ACC112 (cell line): ENCODE results near the gene GALNT14.

Experiments used
- H2AFZ ChIP-seq: fragments of 200-600 bp; sonication (generic); one replicate; pipeline ENCODE4 v1.6.0; 2017; ENCODE audit warnings: antibody characterized with exemption, low read length; ENCODE audit not compliant: unreplicated experiment
- H3K27ac ChIP-seq: fragments of 200-600 bp; sonication (generic); 2 replicates; pipeline ENCODE4 v1.5.1; 2014; ENCODE audit warnings: low read depth, mild to moderate bottlenecking, antibody characterized with exemption, low read length, moderate library complexity
- H3K27me3 ChIP-seq: fragments of 200-600 bp; sonication (generic); 2 replicates; pipeline ENCODE4 v1.6.1; 2014; ENCODE audit warnings: mild to moderate bottlenecking, antibody characterized with exemption, low read length, moderate library complexity, mixed read lengths; ENCODE audit not compliant: insufficient read depth
- H3K36me3 ChIP-seq: fragments of 200-600 bp; sonication (generic); 2 replicates; pipeline ENCODE4 v1.6.1; 2016; ENCODE audit warnings: mild to moderate bottlenecking, antibody characterized with exemption, low read length, moderate library complexity, mixed read lengths; ENCODE audit not compliant: insufficient read depth
- H3K4me1 ChIP-seq: fragments of 200-600 bp; sonication (generic); one replicate; pipeline ENCODE4 v1.6.1; 2016; ENCODE audit warnings: low read length, mixed read lengths; ENCODE audit not compliant: insufficient read depth, unreplicated experiment, control insufficient read depth
- H3K4me3 ChIP-seq: fragments of 200-600 bp; sonication (generic); 2 replicates; pipeline ENCODE4 v1.5.1; 2014; ENCODE audit warnings: mild to moderate bottlenecking, low read depth, low read length
- H3K79me2 ChIP-seq: fragments of 200-600 bp; sonication (generic); one replicate; pipeline ENCODE4 v1.6.0; 2016; ENCODE audit warnings: low read length; ENCODE audit not compliant: control insufficient read depth, unreplicated experiment, insufficient read depth

Gene GALNT14

DNA sequence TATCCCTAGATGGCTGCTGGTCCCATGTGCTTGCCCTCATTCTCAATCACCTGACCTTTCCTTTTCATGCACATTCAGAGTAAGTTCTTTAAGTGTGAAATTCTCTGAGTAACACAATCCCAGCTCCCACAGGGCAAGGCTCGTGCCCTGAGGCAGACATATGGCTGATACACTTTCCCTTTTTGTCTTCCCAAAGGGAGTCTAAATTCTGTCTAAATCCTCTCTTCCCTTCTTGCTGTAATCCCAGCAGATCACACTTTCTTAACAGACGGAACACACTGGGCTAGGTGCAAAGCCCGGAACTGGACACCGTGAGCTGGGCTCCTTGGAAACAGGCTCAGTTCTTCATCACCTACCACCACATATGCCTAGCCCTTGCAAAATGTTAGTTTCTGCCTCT is 147.6 kb downstream of the GALNT14 start:
- Histone ChIP-seq H3K27ac (no peak overlapping the region), H3K4me1 (no peaks in the 10 kb centered on the region), H3K4me3 (no peak overlapping the region), H3K79me2 (no peaks in the 10 kb centered on the region), H3K36me3 (no peaks in the 10 kb centered on the region), H2AFZ (no peak overlapping the region), H3K27me3 (no peaks in the 10 kb centered on the region)

DNA sequence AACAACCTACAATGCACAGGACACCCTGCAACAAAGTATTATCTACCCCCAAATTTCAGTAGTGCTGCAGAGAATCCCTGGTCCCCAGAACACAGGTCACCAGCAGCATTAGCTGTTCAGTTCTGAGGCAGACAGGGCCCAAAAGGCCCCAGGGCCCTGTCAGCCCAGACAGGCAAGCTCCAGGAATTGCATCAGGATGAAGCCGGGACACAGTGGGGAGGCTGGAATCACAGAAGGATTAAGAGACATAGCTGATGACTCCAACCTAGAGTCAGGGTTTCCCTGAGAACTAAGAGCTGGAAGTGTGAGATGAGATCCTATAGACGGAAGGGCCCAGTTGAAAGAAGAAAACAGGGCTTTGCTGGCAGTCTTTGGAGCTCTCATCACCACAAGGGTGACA is 148.1 kb downstream of the GALNT14 start:
- Histone ChIP-seq H3K4me1 (no peaks in the 10 kb centered on the region), H3K27ac (no peak overlapping the region), H3K79me2 (no peaks in the 10 kb centered on the region), H3K36me3 (no peaks in the 10 kb centered on the region), H3K27me3 (no peaks in the 10 kb centered on the region), H2AFZ (no peak overlapping the region), H3K4me3 (no peak overlapping the region)

DNA sequence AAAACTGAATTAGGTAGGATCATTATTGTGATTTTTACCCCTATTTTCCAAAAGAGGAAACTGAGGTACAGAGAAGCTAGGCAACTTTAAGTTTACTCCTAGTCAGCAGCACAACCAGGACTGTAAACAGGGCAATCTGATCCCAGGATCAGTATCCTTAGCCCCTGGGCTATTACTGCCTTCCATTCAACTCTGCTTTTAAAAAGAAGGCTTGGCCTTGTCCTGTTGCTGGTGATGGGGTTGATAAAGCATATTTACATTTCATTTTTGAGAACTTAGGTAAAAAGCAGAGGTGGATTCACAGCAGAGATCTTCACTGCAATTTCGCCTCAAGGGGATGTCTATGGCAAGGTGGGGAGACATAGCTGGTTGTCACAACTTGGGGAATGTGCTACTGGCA is 148.5 kb downstream of the GALNT14 start:
- Histone ChIP-seq H3K4me1 (no peaks in the 10 kb centered on the region), H2AFZ (no peak overlapping the region), H3K36me3 (no peaks in the 10 kb centered on the region), H3K79me2 (no peaks in the 10 kb centered on the region), H3K27ac (no peak overlapping the region), H3K4me3 (no peak overlapping the region), H3K27me3 (no peaks in the 10 kb centered on the region)

DNA sequence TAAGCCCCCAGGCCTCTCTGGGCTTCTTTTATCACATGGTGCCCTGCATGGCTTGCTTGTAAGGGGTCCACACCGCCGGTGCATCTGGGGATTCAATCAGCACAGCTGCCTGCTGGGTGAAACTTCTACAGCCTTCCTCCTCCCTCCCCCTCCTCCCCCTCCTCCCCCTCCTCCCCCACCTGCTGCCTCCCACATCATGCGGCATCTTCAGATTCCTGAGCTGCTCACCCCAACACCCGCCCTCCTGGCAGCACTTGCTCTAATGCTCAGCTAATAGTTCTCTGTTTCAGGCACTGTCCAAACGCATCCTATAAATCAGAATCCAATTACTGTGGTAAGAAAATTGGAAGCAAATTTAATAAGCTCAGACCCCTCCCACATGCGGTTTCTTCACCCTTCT is 150.7 kb downstream of the GALNT14 start:
- H3K27me3 ChIP-seq = no peaks in the 10 kb centered on the region
- no peak overlapping the region for H3K4me3 ChIP-seq

DNA sequence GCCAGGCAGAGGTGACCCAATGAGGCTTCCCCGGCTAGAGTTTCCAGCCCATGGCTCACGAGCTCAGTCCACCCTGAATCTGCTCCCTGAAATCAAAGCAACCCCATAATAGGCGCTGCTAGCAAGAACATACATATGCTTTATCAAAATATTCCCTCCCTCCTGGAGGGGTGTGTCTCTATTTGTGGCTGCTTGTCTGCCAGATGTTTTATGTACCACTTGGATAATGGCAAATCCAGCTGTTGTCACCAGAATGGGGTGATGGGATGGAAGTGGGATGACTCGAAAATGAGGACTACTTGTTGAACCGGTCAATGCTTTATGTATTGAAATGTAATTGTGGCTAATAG is 152.0 kb downstream of the GALNT14 start:
- no peak overlapping the region for H2AFZ ChIP-seq
- no peak overlapping the region for H3K27ac ChIP-seq
- H3K4me1 ChIP-seq = no peaks in the 10 kb centered on the region
- H3K36me3 ChIP-seq = no peaks in the 10 kb centered on the region
- H3K27me3 ChIP-seq = no peaks in the 10 kb centered on the region
- no peak overlapping the region for H3K4me3 ChIP-seq
- H3K79me2 ChIP-seq = no peaks in the 10 kb centered on the region

More for the DNA sequence above, 150.7 kb downstream of the GALNT14 start:
- no peaks in the 10 kb centered on the region for H3K36me3 ChIP-seq
- H3K79me2 ChIP-seq = no peaks in the 10 kb centered on the region
- H3K4me1 ChIP-seq = no peaks in the 10 kb centered on the region
- no peak overlapping the region for H3K27ac ChIP-seq
- no peak overlapping the region for H2AFZ ChIP-seq

DNA sequence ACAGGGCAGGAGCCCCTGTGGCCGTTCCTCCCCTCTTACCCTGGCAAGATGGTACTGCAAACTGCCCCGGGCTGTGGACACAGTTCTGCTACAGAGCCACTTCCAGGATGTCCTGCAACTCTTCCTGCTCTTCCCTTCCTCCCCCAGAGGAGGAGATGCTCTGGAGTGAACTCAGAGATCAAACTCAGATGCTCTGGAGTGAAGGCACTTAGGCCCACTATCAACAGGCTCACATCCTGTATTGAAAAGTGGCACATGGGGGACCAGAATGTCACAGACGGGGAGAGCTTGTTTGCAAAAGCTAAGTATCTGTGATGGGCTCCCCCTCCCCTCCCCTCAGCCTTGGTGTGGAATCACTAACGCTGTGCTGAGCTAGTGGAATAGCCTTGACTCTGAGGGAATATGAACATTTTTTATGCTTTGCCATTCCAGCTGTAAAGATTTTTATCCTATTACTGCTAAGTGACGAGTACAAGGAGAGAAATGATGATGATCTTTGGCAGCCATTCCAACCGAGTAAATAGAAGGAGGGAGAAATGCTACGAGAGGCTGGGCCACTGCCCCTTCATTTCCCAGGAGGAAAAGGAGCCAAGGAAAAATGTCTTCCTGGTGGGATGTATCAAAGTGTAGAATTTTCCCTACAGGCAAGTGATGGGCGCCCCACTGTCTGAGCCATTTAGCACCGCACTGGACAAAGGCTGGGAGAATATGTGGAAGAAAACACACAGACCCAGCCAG is 152.6 kb downstream of the GALNT14 start:
- Histone ChIP-seq H3K36me3 (no peaks in the 10 kb centered on the region), H3K4me1 (no peaks in the 10 kb centered on the region), H2AFZ (no peak overlapping the region), H3K4me3 (no peak overlapping the region), H3K27ac (no peak overlapping the region), H3K27me3 (no peaks in the 10 kb centered on the region), H3K79me2 (no peaks in the 10 kb centered on the region)

DNA sequence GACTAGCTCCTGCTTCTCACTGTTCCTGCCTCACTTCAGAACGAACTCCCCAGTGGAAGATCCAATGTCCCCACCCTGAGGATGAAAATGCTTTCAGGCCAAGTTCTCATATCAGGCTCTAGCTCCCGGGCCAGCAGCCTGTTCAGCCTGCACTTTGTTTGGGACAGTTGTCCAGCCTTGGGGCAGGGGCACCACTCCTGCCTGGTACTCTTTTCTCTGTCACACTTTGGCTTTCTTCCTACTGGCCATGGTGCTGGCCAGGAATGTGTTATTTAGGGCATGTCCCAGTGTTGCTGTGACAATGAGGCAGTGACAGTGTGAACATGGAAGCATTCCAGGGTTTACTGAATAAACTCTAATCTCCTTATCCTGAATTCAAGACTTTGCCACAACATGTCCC is 154.1 kb downstream of the GALNT14 start:
- no peaks in the 10 kb centered on the region for H3K4me1 ChIP-seq
- H2AFZ ChIP-seq = no peak overlapping the region
- H3K27ac ChIP-seq = no peak overlapping the region
- H3K36me3 ChIP-seq = no peaks in the 10 kb centered on the region
- no peak overlapping the region for H3K4me3 ChIP-seq
- no peaks in the 10 kb centered on the region for H3K27me3 ChIP-seq
- no peaks in the 10 kb centered on the region for H3K79me2 ChIP-seq

DNA sequence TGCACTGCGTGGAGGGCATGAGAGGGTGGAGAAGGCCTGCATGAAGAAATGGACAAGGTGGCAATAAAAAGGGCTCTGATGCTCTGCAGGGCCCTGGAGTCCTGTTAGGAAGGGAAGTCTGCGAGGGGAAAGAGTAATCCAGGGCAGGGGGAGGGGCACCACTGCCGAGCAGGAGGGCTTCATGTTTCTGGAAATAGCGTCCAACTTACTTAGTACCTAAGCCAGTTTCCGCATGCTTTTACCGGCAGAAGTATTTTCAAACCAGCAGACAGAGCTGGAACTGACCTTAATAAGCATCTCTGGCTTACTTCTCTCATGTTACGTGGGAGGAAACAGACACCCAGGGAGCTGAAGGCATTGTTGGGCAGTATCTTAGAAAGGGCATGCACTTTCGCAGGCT is 156.7 kb downstream of the GALNT14 start:
- H3K36me3 ChIP-seq = no peaks in the 10 kb centered on the region
- no peaks in the 10 kb centered on the region for H3K4me1 ChIP-seq
- H3K4me3 ChIP-seq = no peak overlapping the region
- no peak overlapping the region for H3K27ac ChIP-seq
- H3K27me3 ChIP-seq = no peaks in the 10 kb centered on the region
- no peak overlapping the region for H2AFZ ChIP-seq
- H3K79me2 ChIP-seq = no peaks in the 10 kb centered on the region

DNA sequence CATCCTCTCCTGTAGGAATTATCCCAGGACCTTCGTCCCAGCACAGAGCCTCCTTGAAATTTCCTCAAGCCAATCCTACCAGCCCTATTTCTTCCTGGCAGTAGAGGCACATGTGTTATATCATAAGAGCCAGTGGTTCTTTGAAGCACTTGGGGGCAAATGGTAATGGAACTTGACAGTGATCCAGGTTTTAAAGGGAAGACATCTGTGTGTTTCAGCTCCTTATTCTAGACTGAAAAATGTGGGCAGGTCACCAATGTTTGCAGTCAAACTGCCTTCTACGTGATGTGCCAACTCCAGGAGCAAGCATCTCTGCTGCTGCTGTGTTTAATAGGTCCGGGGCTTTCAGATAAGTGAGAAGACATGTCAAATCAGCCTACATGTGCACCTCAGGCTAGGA is 157.1 kb downstream of the GALNT14 start:
- Histone ChIP-seq H3K4me1 (no peaks in the 10 kb centered on the region), H3K27ac (no peak overlapping the region), H3K27me3 (no peaks in the 10 kb centered on the region), H2AFZ (no peak overlapping the region), H3K36me3 (no peaks in the 10 kb centered on the region), H3K4me3 (no peak overlapping the region), H3K79me2 (no peaks in the 10 kb centered on the region)

DNA sequence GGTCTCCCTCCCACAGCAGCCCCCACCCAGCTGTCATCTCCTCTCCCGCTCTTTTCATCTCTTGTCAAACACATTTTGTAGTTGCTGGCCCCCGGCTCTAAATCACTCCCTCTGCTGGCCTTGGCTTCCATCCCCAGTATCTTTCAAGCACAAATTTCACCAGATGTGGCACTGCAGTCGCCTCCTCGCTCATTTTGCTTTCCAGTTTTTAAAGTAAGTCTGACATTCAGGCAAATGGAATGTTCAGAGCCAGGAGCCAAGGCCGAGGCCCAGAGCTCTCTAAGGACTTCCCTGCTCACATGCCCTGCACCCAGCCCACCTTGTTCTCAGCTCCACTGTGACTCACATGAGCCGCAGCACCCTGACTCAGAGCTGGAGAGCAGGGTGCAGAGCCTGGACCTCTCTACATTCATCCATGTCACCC is 158.4 kb downstream of the GALNT14 start:
- H3K27me3 ChIP-seq = no peaks in the 10 kb centered on the region
- no peak overlapping the region for H3K27ac ChIP-seq
- no peak overlapping the region for H2AFZ ChIP-seq
- no peaks in the 10 kb centered on the region for H3K79me2 ChIP-seq
- H3K36me3 ChIP-seq = no peaks in the 10 kb centered on the region
- no peak overlapping the region for H3K4me3 ChIP-seq
- no peaks in the 10 kb centered on the region for H3K4me1 ChIP-seq

DNA sequence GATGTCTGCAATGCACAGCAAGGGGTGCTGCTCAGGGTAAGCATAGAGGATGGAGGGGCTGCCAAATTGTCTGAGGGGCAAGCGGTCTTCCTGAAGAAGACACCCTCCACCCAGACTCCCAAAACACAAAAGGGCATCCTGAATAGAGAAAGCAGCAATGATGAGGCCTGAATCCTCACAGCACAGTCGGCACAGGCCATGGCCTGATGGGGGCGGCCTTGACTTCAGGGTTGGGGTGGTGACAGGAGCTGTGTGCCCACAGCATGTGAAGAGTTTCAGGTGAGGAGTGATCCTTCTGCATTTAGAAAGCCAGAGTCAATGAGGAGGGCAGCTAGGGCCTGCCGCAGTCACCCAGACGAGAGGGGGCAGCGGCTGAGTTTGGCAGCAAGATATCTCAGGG is 159.4 kb downstream of the GALNT14 start:
- H3K27ac ChIP-seq = no peak overlapping the region
- no peak overlapping the region for H2AFZ ChIP-seq

More for the DNA sequence above, 159.4 kb downstream of the GALNT14 start:
- no peak overlapping the region for H3K4me3 ChIP-seq
- H3K36me3 ChIP-seq = no peaks in the 10 kb centered on the region
- H3K79me2 ChIP-seq = no peaks in the 10 kb centered on the region
- H3K27me3 ChIP-seq = no peaks in the 10 kb centered on the region
- H3K4me1 ChIP-seq = no peaks in the 10 kb centered on the region
